AG04449 (cell line): Measurements from ENCODE around the gene HEPN1.
A peak's percentile ranks its signal among the peaks of the same experiment; 100 is the strongest.

Experiments
- CTCF ChIA-PET: fragments of 350-600 bp; formaldehyde crosslinking; extraction: SDS; loops from one replicate; lab custom pipeline; 2021; ENCODE audit warnings: antibody characterized with exemption; lab: Yijun Ruan, JAX
- POLR2A ChIA-PET: fragments of 400-600, 350-600 bp; formaldehyde crosslinking; extraction: SDS; loops from one replicate; lab custom pipeline; 2020; ENCODE audit warnings: antibody characterized with exemption, inconsistent platforms; lab: Yijun Ruan, JAX
- DNase-seq: peaks from one replicate; pipeline ENCODE4 v3.0.0-alpha.2; 2010; ENCODE audit warnings: low read depth, low spot score
- H3K4me3 ChIP-seq: 2 replicates; pipeline ENCODE4 v1.5.1; 2011; ENCODE audit warnings: low read depth, mild to moderate bottlenecking, control low read depth, low read length
- TF ChIP-seq, protein P1 (sequence below): IDR thresholded peaks from one replicate; pipeline ENCODE4 v1.5.1; 2011; ENCODE audit warnings: mild to moderate bottlenecking, moderate library complexity, low read length, control low read depth, inconsistent platforms; ENCODE audit not compliant: insufficient read depth; ENCODE audit errors: missing control alignments

HEPN1 gene

DNA sequence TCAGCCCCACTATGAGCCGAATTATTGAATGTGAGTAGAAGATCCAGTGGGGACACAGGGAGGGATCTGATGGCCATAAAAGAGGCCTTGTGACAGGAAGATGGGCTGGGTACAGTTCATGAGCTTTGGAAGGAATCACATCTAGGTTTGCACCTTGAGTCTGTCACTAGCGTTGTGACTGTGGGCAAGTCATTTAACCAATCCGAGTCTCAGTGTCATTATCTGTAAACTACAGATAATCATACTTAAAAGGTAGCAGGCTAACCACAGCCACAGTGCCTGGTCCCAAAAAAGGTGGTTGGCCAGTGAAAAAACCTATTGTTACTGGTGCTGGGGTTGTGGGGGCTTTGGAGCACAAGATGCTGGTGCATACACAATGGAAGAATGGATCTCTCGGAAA is 3.8 kb downstream of the HEPN1 start:
- H3K4me3 ChIP-seq = no peak overlapping the region
- ChIA-PET POLR2A (no interaction called here), CTCF (interaction anchor here (3.9 kb wide), 1 partner anchor 11 kb away, joined by 14 read pairs; no protein-coding TSS in a partner anchor)
- TF ChIP-seq, protein P1, sequence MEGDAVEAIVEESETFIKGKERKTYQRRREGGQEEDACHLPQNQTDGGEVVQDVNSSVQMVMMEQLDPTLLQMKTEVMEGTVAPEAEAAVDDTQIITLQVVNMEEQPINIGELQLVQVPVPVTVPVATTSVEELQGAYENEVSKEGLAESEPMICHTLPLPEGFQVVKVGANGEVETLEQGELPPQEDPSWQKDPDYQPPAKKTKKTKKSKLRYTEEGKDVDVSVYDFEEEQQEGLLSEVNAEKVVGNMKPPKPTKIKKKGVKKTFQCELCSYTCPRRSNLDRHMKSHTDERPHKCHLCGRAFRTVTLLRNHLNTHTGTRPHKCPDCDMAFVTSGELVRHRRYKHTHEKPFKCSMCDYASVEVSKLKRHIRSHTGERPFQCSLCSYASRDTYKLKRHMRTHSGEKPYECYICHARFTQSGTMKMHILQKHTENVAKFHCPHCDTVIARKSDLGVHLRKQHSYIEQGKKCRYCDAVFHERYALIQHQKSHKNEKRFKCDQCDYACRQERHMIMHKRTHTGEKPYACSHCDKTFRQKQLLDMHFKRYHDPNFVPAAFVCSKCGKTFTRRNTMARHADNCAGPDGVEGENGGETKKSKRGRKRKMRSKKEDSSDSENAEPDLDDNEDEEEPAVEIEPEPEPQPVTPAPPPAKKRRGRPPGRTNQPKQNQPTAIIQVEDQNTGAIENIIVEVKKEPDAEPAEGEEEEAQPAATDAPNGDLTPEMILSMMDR = no peak
- no peak for DNase-seq

DNA sequence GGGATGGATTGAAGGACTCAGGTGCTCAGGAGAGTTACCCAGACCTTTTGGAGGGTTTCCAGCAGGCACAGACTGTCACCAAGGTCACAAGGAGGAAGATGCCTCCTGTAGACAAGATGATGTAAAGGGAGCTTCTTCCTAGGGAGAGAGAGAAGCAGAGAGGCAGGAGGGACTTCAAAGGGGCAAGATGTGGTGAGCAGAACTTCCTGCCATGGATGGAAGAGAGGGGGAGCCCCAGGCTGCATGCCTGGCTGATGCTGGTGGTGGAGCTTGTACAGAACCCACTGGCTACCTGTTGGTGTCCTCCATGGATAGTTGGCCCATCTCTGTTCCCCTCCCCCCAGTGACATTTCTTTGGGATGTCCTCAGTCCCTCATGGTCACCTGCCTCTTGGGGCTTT is 4.2 kb downstream of the HEPN1 start:
- POLR2A ChIA-PET = no interaction called here
- H3K4me3 ChIP-seq = no peak overlapping the region
- CTCF ChIA-PET = interaction anchor here (3.9 kb wide), 1 partner anchor 11 kb away, joined by 14 read pairs; no protein-coding TSS in a partner anchor
- TF ChIP-seq, protein P1 = no peak
- DNase-seq = no peak

DNA sequence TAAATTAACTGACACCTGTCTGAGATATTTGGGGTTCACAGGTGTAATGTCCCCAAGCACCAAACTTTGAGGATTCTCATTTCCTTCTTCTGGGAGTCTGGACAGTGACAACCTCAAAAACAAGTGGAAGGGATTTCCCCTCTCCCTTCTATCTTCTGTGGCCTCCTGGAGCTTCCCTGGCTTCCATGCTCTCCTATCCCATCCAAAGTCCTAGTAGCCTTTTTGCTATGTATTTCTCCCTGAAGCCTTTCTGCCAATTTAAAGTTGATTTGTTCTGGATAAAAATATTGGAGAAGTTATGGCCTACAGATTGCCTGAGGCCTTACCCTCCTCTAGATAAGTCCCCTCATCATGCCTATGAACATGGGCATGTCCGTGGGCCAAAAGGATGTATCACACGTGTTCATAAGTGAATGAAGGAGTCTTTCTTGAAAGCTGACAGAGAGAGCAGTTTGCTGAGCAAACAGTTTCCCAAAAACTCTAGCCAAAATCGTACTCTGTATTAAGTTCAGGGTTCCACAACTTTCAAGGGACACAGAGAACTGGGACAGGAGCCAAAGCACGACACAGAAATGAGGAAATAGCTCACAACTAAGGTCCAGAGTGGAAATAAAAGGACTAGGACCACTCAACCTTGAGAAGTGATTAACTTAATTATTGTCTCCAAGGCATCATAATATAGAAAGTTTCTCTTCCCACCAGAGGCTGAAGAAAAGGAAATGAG is 10.1 kb downstream of the HEPN1 start:
- no peak overlapping the region for H3K4me3 ChIP-seq
- no peak for DNase-seq
- TF ChIP-seq, protein P1 = no peak
- ChIA-PET CTCF (interaction anchor here (1.4 to 1.5 kb wide), 3 partner anchors 9 to 62 kb away, joined by 3 to 4 read pairs (median 3); no protein-coding TSS in a partner anchor), POLR2A (no interaction called here)

DNA sequence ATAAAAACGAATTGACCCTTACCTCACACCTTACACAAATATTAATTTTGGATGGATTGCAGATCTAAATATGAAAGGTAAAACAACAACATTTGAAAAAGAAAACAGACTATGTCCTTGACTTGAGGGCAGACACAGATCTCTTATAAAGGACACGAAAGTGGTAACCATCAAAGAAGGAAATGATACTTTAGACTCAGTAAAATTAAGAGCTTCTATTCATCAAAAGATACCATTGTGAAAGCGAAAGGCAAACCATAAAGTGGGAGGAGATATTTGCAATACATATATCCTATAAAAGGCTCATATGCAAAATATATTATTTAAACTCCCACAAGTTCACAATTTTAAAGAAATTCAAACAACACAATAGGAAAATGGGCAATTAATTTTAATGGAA is 11.7 kb downstream of the HEPN1 start:
- TF ChIP-seq, protein P1 = no peak
- no peak for DNase-seq
- POLR2A ChIA-PET = no interaction called here
- CTCF ChIA-PET = interaction anchor here (0.7 to 1.7 kb wide), 2 partner anchors 11 to 55 kb away, joined by 3 to 6 read pairs; no protein-coding TSS in a partner anchor
- no peak overlapping the region for H3K4me3 ChIP-seq

DNA sequence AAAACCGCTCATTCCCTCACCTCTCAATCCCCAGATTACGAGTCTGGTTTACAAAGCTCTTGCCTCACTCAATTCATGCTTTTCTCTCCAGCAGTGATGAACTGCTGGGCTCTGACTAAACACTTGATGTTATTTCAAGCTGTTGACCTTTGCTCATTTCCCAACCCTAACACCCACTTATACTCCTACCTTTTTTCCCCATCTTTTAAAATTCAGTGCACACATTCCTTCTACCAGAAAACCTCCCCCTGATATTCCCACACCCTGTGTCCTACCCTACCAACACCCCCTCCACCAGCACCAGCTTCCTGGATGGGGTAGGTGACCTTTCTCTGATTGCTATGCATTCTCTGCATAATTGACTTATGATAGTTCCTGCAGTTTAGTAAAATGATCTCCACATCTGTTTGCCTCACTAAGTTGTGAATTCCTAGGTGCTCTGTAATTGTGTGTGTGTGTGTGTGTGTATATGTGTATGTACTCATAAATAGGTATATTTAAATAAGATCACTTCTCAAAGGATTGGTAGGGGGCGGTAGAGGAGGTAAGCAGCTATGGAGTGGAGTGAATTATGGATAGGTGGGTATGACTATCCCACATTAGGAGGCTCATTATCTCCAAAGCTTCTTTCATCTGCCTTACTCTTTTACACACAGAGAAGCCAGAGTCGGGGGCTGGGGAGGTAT is 16.0 kb downstream of the HEPN1 start:
- ChIA-PET CTCF (interaction anchor here (0.7 to 4.1 kb wide), 20 partner anchors 8 to 412 kb away, joined by 3 to 21 read pairs (median 4); partner anchors contain the start of genes ROBO3 and ROBO4), POLR2A (interaction anchor here (0.9 kb wide), 2 partner anchors 8 to 56 kb away, joined by 3 to 4 read pairs; no protein-coding TSS in a partner anchor)
- H3K4me3 ChIP-seq = no peak overlapping the region
- DNase-seq = peak; percentile 72
- TF ChIP-seq, protein P1 = no peak
